LNCaP clone FGC (cell line): Measurements from ENCODE around the gene MBNL2.
A peak's percentile ranks its signal among the peaks of the same experiment; 100 is the strongest.

Experiments
- DNase-seq: peaks from one replicate; pipeline ENCODE4 v3.0.0-alpha.2; 2011; ENCODE audit warnings: low read depth
- H3K4me3 ChIP-seq: 2 replicates; pipeline ENCODE4 v1.5.1; 2011; ENCODE audit warnings: mild to moderate bottlenecking, low read depth, low read length, control low read depth
- TF ChIP-seq, protein P1 (sequence below): IDR thresholded peaks from 2 replicates; pipeline ENCODE4 v1.5.1; 2012; ENCODE audit warnings: mild to moderate bottlenecking; ENCODE audit not compliant: control insufficient read depth, insufficient read depth; ENCODE audit errors: extremely low read depth

The MBNL2 gene

GRCh38 chr13:97369261-97369893, 147.2 kb downstream of the MBNL2 start:
- H3K4me3 ChIP-seq = peak overlapping the region; percentile 44
- TF ChIP-seq, protein P1, sequence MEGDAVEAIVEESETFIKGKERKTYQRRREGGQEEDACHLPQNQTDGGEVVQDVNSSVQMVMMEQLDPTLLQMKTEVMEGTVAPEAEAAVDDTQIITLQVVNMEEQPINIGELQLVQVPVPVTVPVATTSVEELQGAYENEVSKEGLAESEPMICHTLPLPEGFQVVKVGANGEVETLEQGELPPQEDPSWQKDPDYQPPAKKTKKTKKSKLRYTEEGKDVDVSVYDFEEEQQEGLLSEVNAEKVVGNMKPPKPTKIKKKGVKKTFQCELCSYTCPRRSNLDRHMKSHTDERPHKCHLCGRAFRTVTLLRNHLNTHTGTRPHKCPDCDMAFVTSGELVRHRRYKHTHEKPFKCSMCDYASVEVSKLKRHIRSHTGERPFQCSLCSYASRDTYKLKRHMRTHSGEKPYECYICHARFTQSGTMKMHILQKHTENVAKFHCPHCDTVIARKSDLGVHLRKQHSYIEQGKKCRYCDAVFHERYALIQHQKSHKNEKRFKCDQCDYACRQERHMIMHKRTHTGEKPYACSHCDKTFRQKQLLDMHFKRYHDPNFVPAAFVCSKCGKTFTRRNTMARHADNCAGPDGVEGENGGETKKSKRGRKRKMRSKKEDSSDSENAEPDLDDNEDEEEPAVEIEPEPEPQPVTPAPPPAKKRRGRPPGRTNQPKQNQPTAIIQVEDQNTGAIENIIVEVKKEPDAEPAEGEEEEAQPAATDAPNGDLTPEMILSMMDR = no peak
- no peak for DNase-seq

DNA sequence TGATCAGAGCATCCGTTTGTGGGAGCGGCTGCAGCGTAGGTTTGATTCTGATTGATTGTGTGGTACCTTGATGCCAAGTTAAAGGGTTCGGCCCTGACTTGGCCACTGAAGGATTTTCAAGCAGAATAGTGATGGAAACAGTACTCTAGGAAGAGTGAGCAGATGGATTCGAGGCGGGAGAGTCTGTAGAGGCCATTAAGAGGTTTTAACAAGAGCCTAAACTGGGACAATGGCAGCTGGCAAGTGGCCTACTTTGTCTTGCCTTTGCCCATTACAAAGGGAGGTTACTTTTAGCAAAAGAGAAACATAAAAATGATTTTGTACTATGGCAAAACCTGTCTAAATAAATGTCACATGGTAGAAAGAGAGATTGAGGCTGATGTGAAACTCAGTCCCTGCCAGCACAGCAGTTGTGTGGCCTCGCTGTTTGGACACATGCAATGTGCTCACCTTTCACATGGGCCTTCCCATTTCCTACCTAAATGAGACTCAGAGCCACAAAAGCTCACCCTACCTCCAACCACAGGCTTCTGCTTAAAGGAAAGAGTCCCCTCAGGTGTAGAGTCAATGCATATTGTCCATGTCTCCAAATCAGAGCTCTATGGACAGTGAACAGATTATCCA, 149.5 kb downstream of the MBNL2 start:
- DNase-seq = no peak
- TF ChIP-seq, protein P1 = no peak
- no peak overlapping the region for H3K4me3 ChIP-seq

DNA sequence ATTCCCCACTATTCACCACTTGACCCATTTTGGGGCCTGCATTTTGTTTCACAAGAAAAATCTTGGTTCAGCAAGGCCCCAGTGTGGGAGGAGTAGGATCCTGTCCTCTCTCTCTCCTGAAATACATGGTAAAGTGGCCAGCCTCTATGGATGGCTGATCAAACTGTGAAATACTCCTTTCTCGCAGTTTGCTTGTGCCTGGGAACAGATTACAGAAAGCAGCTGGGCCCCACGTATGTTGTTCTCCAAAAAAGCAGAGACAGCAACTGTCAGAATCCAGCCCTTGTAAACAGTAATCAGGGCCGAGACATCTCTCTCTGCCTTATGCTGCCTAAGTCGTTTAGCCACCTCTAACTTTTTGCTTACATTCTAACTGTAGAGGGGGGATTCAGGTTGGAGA, 150.8 kb downstream of the MBNL2 start:
- DNase-seq = no peak
- no peak overlapping the region for H3K4me3 ChIP-seq

DNA sequence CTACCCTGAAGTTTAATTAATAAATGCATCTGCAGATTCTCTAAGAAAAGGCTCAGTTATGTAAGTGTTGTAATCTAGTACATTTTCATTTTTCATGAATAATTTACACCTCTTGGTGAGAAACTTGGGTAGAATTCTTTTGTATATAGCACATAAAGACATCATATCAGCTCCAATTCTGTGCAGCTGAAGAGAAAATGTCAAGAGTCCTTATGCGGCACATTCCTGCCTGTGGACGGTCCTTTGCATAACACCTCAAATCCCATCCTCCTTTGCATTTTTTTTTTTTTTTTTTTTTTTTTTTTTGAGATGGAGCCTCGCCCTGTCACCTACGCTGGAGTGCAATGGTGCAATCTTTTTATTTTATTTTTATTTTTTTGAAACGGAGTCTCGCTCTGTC, 151.7 kb downstream of the MBNL2 start:
- TF ChIP-seq, protein P1 = no peak

More for the DNA sequence above, 150.8 kb downstream of the MBNL2 start:
- TF ChIP-seq, protein P1 = no peak

DNA sequence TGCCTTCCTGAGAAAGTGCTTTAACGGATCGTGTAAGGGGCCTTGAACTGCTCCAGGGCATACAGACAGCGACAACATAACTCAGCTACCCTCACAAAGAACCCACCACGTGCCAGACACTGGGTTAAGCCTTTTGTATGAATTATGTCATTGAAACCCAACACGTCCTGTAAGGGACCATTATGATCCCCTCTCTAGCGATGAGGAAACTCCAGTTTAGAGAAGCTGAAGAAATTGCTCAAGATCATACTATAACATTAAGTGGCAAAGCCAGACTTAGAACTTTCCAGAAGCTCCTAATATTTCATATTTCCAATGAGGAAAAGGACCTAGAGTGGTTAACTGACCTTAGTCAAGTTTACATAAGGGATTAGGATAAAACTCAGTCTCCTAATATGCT, 154.8 kb downstream of the MBNL2 start:
- H3K4me3 ChIP-seq = no peak overlapping the region
- DNase-seq = no peak
- TF ChIP-seq, protein P1 = no peak

More for the DNA sequence above, 151.7 kb downstream of the MBNL2 start:
- no peak overlapping the region for H3K4me3 ChIP-seq
- DNase-seq = no peak

DNA sequence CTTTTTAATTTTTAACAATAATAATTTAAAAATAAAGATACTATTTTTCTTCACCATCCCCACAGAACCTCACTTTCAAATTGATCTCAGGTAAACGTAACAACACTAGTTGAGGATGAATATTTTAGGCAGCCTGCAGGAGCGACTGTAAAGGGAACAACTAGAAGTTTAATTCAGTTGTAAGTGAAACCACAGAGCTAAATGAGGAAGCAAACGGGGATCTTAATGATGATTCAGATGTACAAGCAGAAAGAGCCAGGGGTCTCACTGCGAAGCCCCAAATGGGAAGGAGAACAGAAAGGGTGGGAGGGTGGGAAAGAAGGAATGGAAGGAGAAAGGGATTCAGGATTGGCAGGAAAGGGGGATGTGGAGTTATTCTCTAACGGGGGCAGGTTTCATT, 157.3 kb downstream of the MBNL2 start:
- no peak for DNase-seq
- H3K4me3 ChIP-seq = no peak overlapping the region
- TF ChIP-seq, protein P1 = no peak

GRCh38 chr13:97380696-97381095, 158.6 kb downstream of the MBNL2 start:
- H3K4me3 ChIP-seq = no peak overlapping the region
- TF ChIP-seq, protein P1 = no peak
- DNase-seq = no peak
